ENCODE data around the gene PLEKHN1. TPM values are rescaled to one million over a fixed set of nuclear protein-coding genes. Genes with fewer than 3 reads are reported as not detected.

Gene PLEKHN1
- total and polyA plus RNA-seq, 4 experiments from 2014 or later: 0.50 to 2.9 (median 2.2) TPM; not detected in 1

- Histone ChIP-seq H3K27ac (ENCODE audit: low read depth, low read length) (no peak overlapping the region), H3K4me1 (ENCODE audit: insufficient read depth, low read length) (peaks cover 17% of the 10 kb centered on the region), H3K4me3 (ENCODE audit: low read length in 2 of 2) (no peak overlapping the region), H3K9me3 (ENCODE audit: control insufficient read depth in 1 of 2, low read length in 2 of 2) (no peaks in the 10 kb centered on the region), H3K27me3 (ENCODE audit: insufficient read depth, low read length) (no peaks in the 10 kb centered on the region), H3K36me3 (ENCODE audit: insufficient read depth, low read length) (no peaks in the 10 kb centered on the region)
- Mint-ChIP-seq H3K9me3 (no peaks in the 10 kb centered on the region), H3K4me3 (no peak overlapping the region), H3K4me1 (peaks cover 0 to 14% (median under 1%) of the 10 kb centered on the region in 4 donors), H3K36me3 (no peaks in the 10 kb centered on the region), H3K27ac (no peak overlapping the region), H3K27me3 (peaks cover 1 to 2% of the 10 kb centered on the region in 2 donors)
- intact Hi-C loops (cut with micrococcal nuclease): no loop called here
- no peak for DNase-seq
- CTCF ChIA-PET (ENCODE audit: partially characterized antibody): interaction anchor here (1.8 kb wide), 1 partner anchor 14 kb away, joined by 4 read pairs; no protein-coding TSS in a partner anchor
- POLR2A ChIA-PET (ENCODE audit: partially characterized antibody): interaction anchor here (0.9 to 1.1 kb wide), 2 partner anchors 11 to 65 kb away, joined by 3 read pairs; partner anchors contain the start of gene NOC2L
Measured at GRCh38 chr1:970242-970972, 4.1 kb downstream of the PLEKHN1 start.

- no peaks in the 10 kb centered on the region for H3K9me3 Mint-ChIP-seq
- H3K9me3 ChIP-seq (ENCODE audit: control insufficient read depth in 1 of 2, low read length in 2 of 2): no peaks in the 10 kb centered on the region
- H3K27me3 Mint-ChIP-seq: peaks cover 1 to 7% of the 10 kb centered on the region in 2 donors
- no peaks in the 10 kb centered on the region for H3K36me3 Mint-ChIP-seq
- no peak overlapping the region for H3K4me3 ChIP-seq (ENCODE audit: low read length in 2 of 2)
- H3K4me1 Mint-ChIP-seq: peaks cover 4 to 16% (median 5%) of the 10 kb centered on the region in 4 donors
- intact Hi-C loops (cut with micrococcal nuclease): no loop called here
- no peak overlapping the region for H3K27ac ChIP-seq (ENCODE audit: low read depth, low read length)
- no peaks in the 10 kb centered on the region for H3K36me3 ChIP-seq (ENCODE audit: insufficient read depth, low read length)
- CTCF ChIA-PET (ENCODE audit: partially characterized antibody): interaction anchor here (1.8 kb wide), 1 partner anchor 13 kb away, joined by 4 read pairs; no protein-coding TSS in a partner anchor
- no peak for DNase-seq
- no peaks in the 10 kb centered on the region for H3K27me3 ChIP-seq (ENCODE audit: insufficient read depth, low read length)
- H3K4me1 ChIP-seq (ENCODE audit: insufficient read depth, low read length): peaks cover 16% of the 10 kb centered on the region
- no peak overlapping the region for H3K4me3 Mint-ChIP-seq
- no peak overlapping the region for H3K27ac Mint-ChIP-seq
- POLR2A ChIA-PET (ENCODE audit: partially characterized antibody): interaction anchor here (1.1 kb wide), 1 partner anchor 66 kb away, joined by 3 read pairs; no protein-coding TSS in a partner anchor
Measured at GRCh38 chr1:970973-971730, 4.9 kb downstream of the PLEKHN1 start.

- ChIA-PET POLR2A (ENCODE audit: partially characterized antibody) (no interaction called here), CTCF (ENCODE audit: partially characterized antibody) (no interaction called here)
- peaks cover 15% of the 10 kb centered on the region for H3K4me1 ChIP-seq (ENCODE audit: insufficient read depth, low read length)
- peaks cover 1 to 7% of the 10 kb centered on the region in 2 donors for H3K27me3 Mint-ChIP-seq
- no peak for DNase-seq
- intact Hi-C loops (cut with micrococcal nuclease): no loop called here
- H3K27me3 ChIP-seq (ENCODE audit: insufficient read depth, low read length): no peaks in the 10 kb centered on the region
- H3K27ac ChIP-seq (ENCODE audit: low read depth, low read length): no peak overlapping the region
- H3K4me3 Mint-ChIP-seq: no peak overlapping the region
- no peaks in the 10 kb centered on the region for H3K36me3 Mint-ChIP-seq
- H3K4me1 Mint-ChIP-seq: peaks cover 4 to 16% (median 5%) of the 10 kb centered on the region in 4 donors
- no peak overlapping the region for H3K4me3 ChIP-seq (ENCODE audit: low read length in 2 of 2)
- H3K27ac Mint-ChIP-seq: no peak overlapping the region
- H3K36me3 ChIP-seq (ENCODE audit: insufficient read depth, low read length): no peaks in the 10 kb centered on the region
- no peaks in the 10 kb centered on the region for H3K9me3 Mint-ChIP-seq
- H3K9me3 ChIP-seq (ENCODE audit: control insufficient read depth in 1 of 2, low read length in 2 of 2): no peaks in the 10 kb centered on the region
Measured at GRCh38 chr1:971751-972506, 5.6 kb downstream of the PLEKHN1 start.

DNA sequence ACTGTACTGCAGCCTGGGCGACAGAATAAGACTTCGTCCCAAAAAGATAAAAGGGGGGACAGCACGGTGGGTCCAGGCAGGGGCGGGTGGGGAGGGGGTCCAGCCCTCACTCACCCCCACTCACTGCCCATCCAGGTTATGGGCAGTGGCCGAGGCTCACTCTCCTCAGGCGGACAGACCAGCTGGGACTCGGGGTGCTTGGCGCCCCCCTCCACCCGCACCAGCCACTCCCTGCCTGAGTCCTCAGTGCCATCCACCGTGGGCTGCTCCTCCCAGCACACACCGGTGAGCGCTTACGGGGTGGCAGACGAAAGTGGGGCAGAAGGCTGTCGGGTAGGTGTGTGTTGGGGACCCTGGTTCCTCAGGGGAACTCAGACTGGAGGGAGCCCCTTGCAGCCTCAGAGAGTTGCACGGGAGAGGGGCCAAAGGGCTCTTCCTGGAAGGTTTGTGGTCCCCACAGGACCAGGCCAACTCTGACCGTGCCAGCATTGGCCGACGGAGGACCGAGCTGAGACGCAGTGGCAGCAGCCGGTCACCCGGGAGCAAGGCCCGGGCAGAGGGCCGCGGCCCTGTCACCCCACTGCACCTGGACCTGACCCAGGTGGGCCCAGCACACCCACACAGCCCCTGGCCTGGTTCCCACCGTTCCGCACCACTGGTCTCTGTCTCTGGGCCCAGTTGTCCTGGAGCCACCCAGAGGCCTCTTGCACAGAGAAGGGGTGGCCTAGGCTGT lies 6.6 kb downstream of the PLEKHN1 start:
- CTCF ChIA-PET (ENCODE audit: partially characterized antibody): no interaction called here
- Histone ChIP-seq H3K4me3 (ENCODE audit: low read length in 2 of 2) (no peak overlapping the region), H3K4me1 (ENCODE audit: insufficient read depth, low read length) (peaks cover 9% of the 10 kb centered on the region), H3K9me3 (ENCODE audit: control insufficient read depth in 1 of 2, low read length in 2 of 2) (no peaks in the 10 kb centered on the region), H3K27ac (ENCODE audit: low read depth, low read length) (no peak overlapping the region), H3K36me3 (ENCODE audit: insufficient read depth, low read length) (no peaks in the 10 kb centered on the region), H3K27me3 (ENCODE audit: insufficient read depth, low read length) (no peaks in the 10 kb centered on the region)
- Mint-ChIP-seq H3K4me3 (no peak overlapping the region), H3K36me3 (no peaks in the 10 kb centered on the region), H3K9me3 (no peaks in the 10 kb centered on the region), H3K4me1 (peaks cover 4 to 16% (median 5%) of the 10 kb centered on the region in 4 donors), H3K27ac (no peak overlapping the region), H3K27me3 (peaks cover 1 to 7% of the 10 kb centered on the region in 2 donors)
- no peak for DNase-seq
- intact Hi-C loops (cut with micrococcal nuclease): no loop called here
- POLR2A ChIA-PET (ENCODE audit: partially characterized antibody): no interaction called here

GRCh38 chr1:973459-974292 lies 7.4 kb downstream of the PLEKHN1 start:
- H3K27me3 ChIP-seq (ENCODE audit: insufficient read depth, low read length): no peaks in the 10 kb centered on the region
- Mint-ChIP-seq H3K27me3 (peaks cover 3 to 10% of the 10 kb centered on the region in 2 donors), H3K4me1 (peaks cover 4 to 21% (median 5%) of the 10 kb centered on the region in 4 donors), H3K27ac (no peak overlapping the region), H3K9me3 (no peaks in the 10 kb centered on the region), H3K4me3 (no peak overlapping the region), H3K36me3 (no peaks in the 10 kb centered on the region)
- no peak for DNase-seq
- CTCF ChIA-PET (ENCODE audit: partially characterized antibody): no interaction called here
- POLR2A ChIA-PET (ENCODE audit: partially characterized antibody): no interaction called here
- no peaks in the 10 kb centered on the region for H3K36me3 ChIP-seq (ENCODE audit: insufficient read depth, low read length)
- peaks cover 9% of the 10 kb centered on the region for H3K4me1 ChIP-seq (ENCODE audit: insufficient read depth, low read length)
- H3K9me3 ChIP-seq (ENCODE audit: control insufficient read depth in 1 of 2, low read length in 2 of 2): no peaks in the 10 kb centered on the region
- intact Hi-C loops (cut with micrococcal nuclease): no loop called here
- no peak overlapping the region for H3K4me3 ChIP-seq (ENCODE audit: low read length in 2 of 2)
- no peak overlapping the region for H3K27ac ChIP-seq (ENCODE audit: low read depth, low read length)

GRCh38 chr1:974293-974640 lies 8.0 kb downstream of the PLEKHN1 start:
- no peaks in the 10 kb centered on the region for H3K9me3 Mint-ChIP-seq
- peaks cover 4 to 17% (median 5%) of the 10 kb centered on the region in 4 donors for H3K4me1 Mint-ChIP-seq
- H3K27me3 Mint-ChIP-seq: peaks cover 3 to 10% of the 10 kb centered on the region in 2 donors
- no peaks in the 10 kb centered on the region for H3K27me3 ChIP-seq (ENCODE audit: insufficient read depth, low read length)
- CTCF ChIA-PET (ENCODE audit: partially characterized antibody): no interaction called here
- no peaks in the 10 kb centered on the region for H3K36me3 Mint-ChIP-seq
- intact Hi-C loops (cut with micrococcal nuclease): no loop called here
- H3K4me3 ChIP-seq (ENCODE audit: low read length in 2 of 2): no peak overlapping the region
- no peak for DNase-seq
- no peak overlapping the region for H3K4me3 Mint-ChIP-seq
- POLR2A ChIA-PET (ENCODE audit: partially characterized antibody): no interaction called here
- no peak overlapping the region for H3K27ac Mint-ChIP-seq
- H3K36me3 ChIP-seq (ENCODE audit: insufficient read depth, low read length): no peaks in the 10 kb centered on the region
- no peaks in the 10 kb centered on the region for H3K9me3 ChIP-seq (ENCODE audit: control insufficient read depth in 1 of 2, low read length in 2 of 2)
- H3K4me1 ChIP-seq (ENCODE audit: insufficient read depth, low read length): peaks cover 9% of the 10 kb centered on the region
- no peak overlapping the region for H3K27ac ChIP-seq (ENCODE audit: low read depth, low read length)

All from CD4-positive, alpha-beta memory T cell (primary cell).